Panc1 (cell line): ENCODE data around the gene SREBF2. TPM values are rescaled to one million over a fixed set of nuclear protein-coding genes. Genes with fewer than 3 reads are reported as not detected.

ENCODE experiments used
- ATAC-seq: fragments of 200-7000 bp; cut with Tn5 transposase; 2 replicates; pipeline ENCODE4 v1.9.1; 2020; ENCODE audit warnings: mild to moderate bottlenecking, moderate library complexity
- BruUV-seq: library from RNA; stranded (reverse); fragments of 400-500 nt; replicated peaks from 2 replicates; lab custom pipeline; 2021; lab: Mats Ljungman, UMichigan
- CTCF ChIA-PET: fragments of 300-600 bp; sonication (Branson Sonifier 250); formaldehyde crosslinking; loops from one replicate; lab custom pipeline; 2022; ENCODE audit warnings: antibody characterized with exemption; lab: Charles Lee
- POLR2A ChIA-PET: fragments of 300-600 bp; sonication (Branson Sonifier 250); formaldehyde crosslinking; loops from one replicate; lab custom pipeline; 2022; ENCODE audit warnings: antibody characterized with exemption; lab: Charles Lee
- DNase-seq: peaks from one replicate; pipeline ENCODE4 v3.0.0-alpha.2; 2010; ENCODE audit warnings: low read depth, low spot score
- H3K27ac ChIP-seq: 2 replicates; pipeline ENCODE4 v1.5.1; 2011; ENCODE audit warnings: mild to moderate bottlenecking, low read length, inconsistent platforms
- H3K27me3 ChIP-seq: fragments of 200-500 bp; sonication (Bioruptor generic); 2 replicates; pipeline ENCODE4 v1.6.0; 2014; ENCODE audit warnings: low read length, inconsistent platforms; ENCODE audit not compliant: control insufficient read depth, insufficient read depth
- H3K36me3 ChIP-seq: fragments of 200-500 bp; sonication (Bioruptor generic); 2 replicates; pipeline ENCODE4 v1.5.1; 2014; ENCODE audit warnings: inconsistent platforms, mild to moderate bottlenecking, low read length, moderate library complexity; ENCODE audit not compliant: control insufficient read depth, insufficient read depth
- H3K4me1 ChIP-seq: 2 replicates; pipeline ENCODE4 v1.5.1; 2011; ENCODE audit warnings: inconsistent platforms, mild to moderate bottlenecking, low read length, moderate library complexity; ENCODE audit not compliant: control insufficient read depth, insufficient read depth
- H3K4me3 ChIP-seq, 2 experiments: 2 replicates each; pipeline ENCODE4 v1.5.1; 2011 to 2012; ENCODE audit warnings: low read depth in 2 of 2, low read length in 2 of 2, mild to moderate bottlenecking in 2 of 2, inconsistent platforms in 1 of 2, moderate library complexity in 1 of 2
- H3K9me3 ChIP-seq: fragments of 200-500 bp; sonication (Bioruptor generic); 2 replicates; pipeline ENCODE4 v1.5.1; 2014; ENCODE audit warnings: low read depth, mild to moderate bottlenecking, inconsistent platforms, low read length, moderate library complexity; ENCODE audit not compliant: control insufficient read depth, insufficient read depth
- CTCF ChIP-seq: fragments of 450-650 bp; IDR thresholded peaks from 2 replicates; pipeline ENCODE4 v1.5.1; 2017; ENCODE audit warnings: mild to moderate bottlenecking
- POLR2AphosphoS5 ChIP-seq: IDR thresholded peaks from 2 replicates; pipeline ENCODE4 v1.6.1; 2012; ENCODE audit warnings: mild to moderate bottlenecking, low read depth, low read length, moderate library complexity
- REST ChIP-seq, 2 experiments: IDR thresholded peaks; 2 replicates each; pipeline ENCODE4 v1.6.1; 2011 to 2012; ENCODE audit warnings: low read depth in 2 of 2, control low read depth in 1 of 2, low read length in 1 of 2, mild to moderate bottlenecking in 1 of 2, moderate library complexity in 1 of 2; ENCODE audit not compliant: insufficient read depth in 1 of 2
- SIN3A ChIP-seq: IDR thresholded peaks from 2 replicates; pipeline ENCODE4 v1.6.1; 2012; ENCODE audit warnings: low read depth, mild to moderate bottlenecking, low read length, moderate library complexity, borderline replicate concordance; ENCODE audit not compliant: insufficient read depth
- TCF7L2 ChIP-seq: IDR thresholded peaks from 2 replicates; pipeline ENCODE4 v1.6.1; 2011; ENCODE audit warnings: mild to moderate bottlenecking, low read depth, low read length, inconsistent platforms
- in situ Hi-C: cut with HindIII; loops from 2 replicates; pipeline ENCODE4 v1.10.0; 2016; ENCODE audit warnings: low sequenced_read_pairs, low pct_unique_long_range_greater_than_20kb
- intact Hi-C: fragments of 100-400 bp; cut with micrococcal nuclease; formaldehyde crosslinking; loops from one replicate; pipeline ENCODE4 v1.10.0; 2022; ENCODE audit not compliant: unreplicated experiment
- total RNA-seq: library from RNA; stranded (reverse); gene quantifications from one replicate; pipeline ENCODE4 v1.2.1, GENCODE V29; 2021; ENCODE audit not compliant: unreplicated experiment

Gene SREBF2
- total RNA-seq, 1 experiment from 2014 or later = 73.0 TPM

DNA sequence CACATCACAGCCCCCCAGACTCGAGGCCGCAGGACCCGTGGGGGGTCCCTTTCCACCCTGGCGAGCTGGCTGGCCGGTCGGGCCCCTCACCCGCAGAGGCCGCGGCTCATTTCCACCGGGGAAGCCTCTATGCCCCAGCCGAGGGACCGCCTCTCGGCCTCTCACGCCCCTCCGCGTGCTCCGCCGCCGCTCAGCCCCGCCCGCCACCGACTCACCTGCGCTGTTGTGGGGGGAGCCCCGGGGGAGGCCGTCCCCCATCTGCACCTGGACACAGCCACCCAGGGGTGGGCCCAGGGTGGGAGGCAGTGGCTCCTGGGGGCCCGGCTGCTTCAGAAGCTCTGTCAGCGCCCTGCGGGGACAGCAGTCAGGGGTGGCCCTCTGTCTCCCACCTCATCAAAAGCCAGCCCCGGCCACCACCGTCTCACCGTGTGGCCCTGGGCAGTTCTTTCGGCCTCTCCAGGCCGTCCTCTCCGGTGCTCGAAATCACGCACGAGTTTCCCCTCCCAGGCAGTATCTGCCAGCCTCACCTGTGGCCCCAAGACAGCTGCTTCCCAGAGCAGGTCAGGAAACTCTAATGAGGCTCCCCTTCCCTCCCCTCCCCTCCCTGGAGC lies 78.2 kb downstream of the SREBF2 start:
- BruUV-seq = no TSS peak
- Histone ChIP-seq H3K27me3 (no peaks in the 10 kb centered on the region), H3K9me3 (no peaks in the 10 kb centered on the region), H3K4me1 (no peaks in the 10 kb centered on the region; the same call in 1 of the 2 replicates), H3K4me3 (no peak overlapping the region), H3K27ac (no peak overlapping the region), H3K36me3 (no peaks in the 10 kb centered on the region)
- ChIA-PET CTCF (no interaction called here), POLR2A (no interaction called here)
- ATAC-seq (no peak), DNase-seq (no peak)
- in situ Hi-C loops (no loop called here), intact Hi-C loops (no loop called here)
- no peak for TF ChIP-seq CTCF
- TF ChIP-seq REST (IDR thresholded peaks at IDR 0.05; ENCODE audit: insufficient read depth in 1 of 2, low read depth in 2 of 2, low read length in 1 of 2) = no peak

DNA sequence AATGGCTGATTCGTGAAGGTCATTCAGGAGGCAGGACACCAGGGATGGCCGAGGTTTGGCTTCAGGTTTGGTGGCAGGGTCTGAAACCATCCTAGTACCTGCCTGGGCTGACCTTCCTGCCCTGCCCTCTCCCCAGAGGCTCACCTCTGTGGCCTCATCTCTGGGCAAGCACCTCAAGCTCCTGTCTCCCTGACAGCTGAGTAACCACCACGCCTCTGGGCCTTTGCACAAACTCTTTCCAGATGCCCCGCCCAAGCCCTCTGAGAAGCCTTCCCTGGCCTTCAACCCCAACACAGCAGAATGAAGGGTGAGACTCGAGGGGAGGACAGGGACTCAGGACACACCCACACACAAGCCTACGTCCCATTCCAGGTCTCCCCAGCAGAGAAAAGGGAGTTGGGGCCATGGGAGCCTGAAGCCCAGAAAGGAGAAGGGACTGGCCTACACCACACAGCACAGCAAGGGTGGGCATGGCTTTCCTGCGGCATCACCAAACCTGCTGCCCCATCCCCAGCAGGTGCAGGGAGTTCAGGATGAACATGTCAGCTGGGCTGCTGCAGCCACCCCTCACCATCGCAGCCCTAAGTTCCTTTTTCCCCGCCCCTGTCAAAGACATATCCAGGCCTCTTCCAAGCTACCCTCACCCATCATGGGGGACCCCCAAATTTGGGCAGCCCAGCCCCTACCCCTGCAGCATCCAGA lies 79.6 kb downstream of the SREBF2 start:
- Histone ChIP-seq H3K27ac (no peak overlapping the region), H3K4me1 (no peaks in the 10 kb centered on the region; the same call in 1 of the 2 replicates), H3K27me3 (no peaks in the 10 kb centered on the region), H3K9me3 (no peaks in the 10 kb centered on the region), H3K36me3 (no peaks in the 10 kb centered on the region), H3K4me3 (no peak overlapping the region)
- ChIA-PET CTCF (no interaction called here), POLR2A (no interaction called here)
- intact Hi-C loops = no loop called here
- in situ Hi-C loops = no loop called here
- no peak for TF ChIP-seq SIN3A
- TF ChIP-seq TCF7L2 = no peak
- TF ChIP-seq POLR2AphosphoS5 = no peak
- TF ChIP-seq REST (IDR thresholded peaks at IDR 0.05; ENCODE audit: insufficient read depth in 1 of 2, low read depth in 2 of 2, low read length in 1 of 2) = no peak
- no peak for TF ChIP-seq CTCF
- DNase-seq (no peak), ATAC-seq (no peak)
- no TSS peak for BruUV-seq
